Body of pancreas (tissue), 4 donors: ENCODE data around the gene PGGT1B. TPM values are rescaled to one million over a fixed set of nuclear protein-coding genes. Genes with fewer than 3 reads are reported as not detected.
A peak's percentile ranks its signal among the peaks of the same experiment; 100 is the strongest.

Source experiments
- ATAC-seq: fragments of 150-250 bp; one replicate; pipeline ENCODE4 v1.9.1; 2016
- DNase-seq, 4 donors: peaks; one replicate each; pipeline ENCODE4 v3.0.0-alpha.2; 2019
- H3K27ac ChIP-seq, 4 donors: fragments of 200-600 bp; sonication (generic); 1 replicate in 3 of 4; 2 replicates in 1 of 4; pipeline versions ENCODE4 v1.5.1 to v1.6.1; 2016 to 2019; ENCODE audit warnings: mild to moderate bottlenecking in 1 of 4, mixed read lengths in 1 of 4, moderate library complexity in 1 of 4
- H3K27me3 ChIP-seq, 2 donors: fragments of 200-600 bp; sonication (generic); one replicate each; pipeline ENCODE4 v1.6.0; 2016; ENCODE audit warnings: mild to moderate bottlenecking in 1 of 2
- H3K36me3 ChIP-seq, 2 donors: fragments of 200-600 bp; sonication (generic); replicated peaks in 1 of 2; 2 replicates each; pipeline ENCODE4 v1.5.1; 2016; ENCODE audit warnings: low read depth in 2 of 2; ENCODE audit not compliant: insufficient read depth in 1 of 2
- H3K4me1 ChIP-seq: fragments of 200-600 bp; sonication (generic); one replicate; pipeline ENCODE4 v1.6.0; 2016
- H3K4me3 ChIP-seq, 2 donors: fragments of 200-600 bp; sonication (generic); 1 replicate in 1 of 2; 2 replicates in 1 of 2; pipeline ENCODE4 v1.5.1; 2016 to 2019
- H3K9me3 ChIP-seq, 3 donors: fragments of 200-600 bp; sonication (generic); 1 replicate in 2 of 3; 2 replicates in 1 of 3; pipeline ENCODE4 v1.5.1; 2016
- POLR2A ChIP-seq, 3 donors: fragments of 450-650 bp; IDR thresholded peaks; one replicate each; pipeline ENCODE4 v1.6.1; 2016; ENCODE audit warnings: antibody characterized with exemption in 3 of 3, mild to moderate bottlenecking in 2 of 3
- WGBS, 2 donors: methylation state at CpG; one replicate each; pipeline ENCODE4 v1.1.5; 2017; 5-methylcytosine and 5-hydroxymethylcytosine counted together
- intact Hi-C: fragments of 100-400 bp; cut with DNase I; formaldehyde crosslinking; loops from one replicate; pipeline ENCODE4 v1.15.1; 2023
- total RNA-seq, 2 donors: library from RNA; depleted of rRNA; stranded (reverse); fragments of >200 nt; gene quantifications; one replicate each; pipeline ENCODE4 v1.1.0, GENCODE V29; 2016
- TF ChIP-seq, protein P1 (sequence below), 7 experiments: fragments of 450-650 bp in 4 of 7; fragments of 200-600 bp in 3 of 7; sonication (generic) in 3 of 7; IDR thresholded peaks; one replicate each; pipeline ENCODE4 v1.5.1; 2016 to 2019; ENCODE audit warnings: antibody characterized with exemption in 7 of 7

PGGT1B gene
- total RNA-seq, 2 donors from 2014 or later: 5.6 to 10.9 TPM

- Histone ChIP-seq H3K9me3 (no peaks in the 10 kb centered on the region), H3K4me3 (no peak overlapping the region), H3K27me3 (no peaks in the 10 kb centered on the region), H3K27ac (no peak overlapping the region), H3K36me3 (no peaks in the 10 kb centered on the region), H3K4me1 (peaks cover 14% of the 10 kb centered on the region)
- no peak for ATAC-seq
- 94 to 97% methylated on average over 13 of the region's 13 CpGs for WGBS, 2 donors
- intact Hi-C loops: no loop called here
- TF ChIP-seq, protein P1, sequence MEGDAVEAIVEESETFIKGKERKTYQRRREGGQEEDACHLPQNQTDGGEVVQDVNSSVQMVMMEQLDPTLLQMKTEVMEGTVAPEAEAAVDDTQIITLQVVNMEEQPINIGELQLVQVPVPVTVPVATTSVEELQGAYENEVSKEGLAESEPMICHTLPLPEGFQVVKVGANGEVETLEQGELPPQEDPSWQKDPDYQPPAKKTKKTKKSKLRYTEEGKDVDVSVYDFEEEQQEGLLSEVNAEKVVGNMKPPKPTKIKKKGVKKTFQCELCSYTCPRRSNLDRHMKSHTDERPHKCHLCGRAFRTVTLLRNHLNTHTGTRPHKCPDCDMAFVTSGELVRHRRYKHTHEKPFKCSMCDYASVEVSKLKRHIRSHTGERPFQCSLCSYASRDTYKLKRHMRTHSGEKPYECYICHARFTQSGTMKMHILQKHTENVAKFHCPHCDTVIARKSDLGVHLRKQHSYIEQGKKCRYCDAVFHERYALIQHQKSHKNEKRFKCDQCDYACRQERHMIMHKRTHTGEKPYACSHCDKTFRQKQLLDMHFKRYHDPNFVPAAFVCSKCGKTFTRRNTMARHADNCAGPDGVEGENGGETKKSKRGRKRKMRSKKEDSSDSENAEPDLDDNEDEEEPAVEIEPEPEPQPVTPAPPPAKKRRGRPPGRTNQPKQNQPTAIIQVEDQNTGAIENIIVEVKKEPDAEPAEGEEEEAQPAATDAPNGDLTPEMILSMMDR (IDR thresholded peaks at IDR 0.05): no peak
- TF ChIP-seq POLR2A (IDR thresholded peaks at IDR 0.05): no peak
- DNase-seq: no peak
Observed at GRCh38 chr5:115265220-115265619, 2.5 kb upstream of the PGGT1B start.

DNA sequence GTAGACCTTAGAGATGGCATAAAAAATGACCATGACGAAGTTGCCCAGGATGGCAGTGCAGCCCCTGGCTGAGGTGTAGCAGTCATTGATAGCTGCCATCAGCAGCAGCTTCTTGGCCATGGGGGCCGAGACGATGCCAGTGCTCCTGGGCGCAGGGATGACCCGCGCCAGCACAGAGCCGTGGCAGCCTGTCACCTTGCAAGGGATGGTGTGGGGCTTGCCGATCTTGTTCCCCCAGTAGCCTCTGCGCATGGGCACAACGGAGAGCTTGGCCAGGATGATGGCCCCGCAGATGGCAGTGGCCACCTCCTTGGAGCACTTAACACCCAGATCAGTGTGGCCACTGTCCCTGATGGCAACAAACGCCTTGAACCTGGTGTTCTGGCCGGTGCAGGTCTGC is 2.1 kb upstream of the PGGT1B start:
- no peak for DNase-seq
- no peaks in the 10 kb centered on the region for H3K9me3 ChIP-seq
- no peak overlapping the region for H3K27ac ChIP-seq
- TF ChIP-seq POLR2A (IDR thresholded peaks at IDR 0.05): no peak
- TF ChIP-seq, protein P1 (IDR thresholded peaks at IDR 0.05): no peak
- H3K27me3 ChIP-seq: no peaks in the 10 kb centered on the region
- 98 to 100% methylated on average over 1 to 13 of the region's 13 CpGs for WGBS, 2 donors
- no peak overlapping the region for H3K4me3 ChIP-seq
- H3K36me3 ChIP-seq: no peaks in the 10 kb centered on the region
- ATAC-seq: no peak
- H3K4me1 ChIP-seq: peaks cover 14% of the 10 kb centered on the region
- intact Hi-C loops: no loop called here

GRCh38 chr5:115263078-115263380 is 352 bp upstream of the PGGT1B start:
- Histone ChIP-seq H3K4me1 (peaks cover 14% of the 10 kb centered on the region), H3K4me3 (peak overlapping the region in 1 of 2 donors; percentile 83), H3K27me3 (no peaks in the 10 kb centered on the region), H3K27ac (peak overlapping the region; percentile 63 to 82 (median 80)), H3K9me3 (no peaks in the 10 kb centered on the region), H3K36me3 (no peaks in the 10 kb centered on the region)
- no peak for ATAC-seq
- no peak for DNase-seq
- TF ChIP-seq, protein P1 (IDR thresholded peaks at IDR 0.05): peak in 1 of 7 experiments; percentile 0
- peak in 1 of 3 donors; percentile 19 for TF ChIP-seq POLR2A (IDR thresholded peaks at IDR 0.05)
- intact Hi-C loops: no loop called here
- WGBS, 2 donors: 34 to 35% methylated on average over 7 of the region's 7 CpGs

GRCh38 chr5:115262011-115262320 is 711 bp downstream of the PGGT1B start:
- Histone ChIP-seq H3K27me3 (no peaks in the 10 kb centered on the region), H3K4me1 (peaks cover 14% of the 10 kb centered on the region), H3K4me3 (peak overlapping the region; percentile 35 to 83), H3K9me3 (no peaks in the 10 kb centered on the region), H3K36me3 (no peaks in the 10 kb centered on the region), H3K27ac (peak overlapping the region in 2 of 4 donors; percentile 82)
- no peak for ATAC-seq
- WGBS, 2 donors: 2% methylated on average over 8 of the region's 8 CpGs
- intact Hi-C loops: no loop called here
- no peak for DNase-seq
- no peak for TF ChIP-seq POLR2A (IDR thresholded peaks at IDR 0.05)
- TF ChIP-seq, protein P1 (IDR thresholded peaks at IDR 0.05): no peak

DNA sequence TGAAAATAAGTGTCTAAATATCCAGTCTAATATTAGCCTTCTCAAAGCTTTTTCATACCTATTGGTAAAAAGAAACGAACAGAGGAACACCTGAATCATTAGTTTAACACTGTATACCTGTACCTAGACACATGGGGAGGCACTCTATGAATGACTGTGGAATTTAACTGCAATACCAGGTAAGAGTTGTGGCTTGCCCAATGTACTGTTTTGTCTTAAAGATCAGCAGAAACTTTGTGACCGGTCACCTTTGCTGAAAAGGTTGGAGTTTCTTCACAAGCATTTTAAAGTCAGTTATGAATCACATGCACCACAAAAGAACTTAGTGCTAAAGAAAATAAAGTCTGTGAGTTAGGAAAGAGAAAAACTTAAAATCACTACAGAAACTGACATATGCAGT is 2.4 kb downstream of the PGGT1B start:
- ATAC-seq (no peak), DNase-seq (no peak)
- Histone ChIP-seq H3K27me3 (no peaks in the 10 kb centered on the region), H3K27ac (no peak overlapping the region), H3K36me3 (no peaks in the 10 kb centered on the region), H3K9me3 (no peaks in the 10 kb centered on the region), H3K4me1 (peaks cover 27% of the 10 kb centered on the region), H3K4me3 (no peak overlapping the region)
- TF ChIP-seq, protein P1 (IDR thresholded peaks at IDR 0.05): no peak
- no peak for TF ChIP-seq POLR2A (IDR thresholded peaks at IDR 0.05)
- 82 to 85% methylated on average over 2 of the region's 2 CpGs for WGBS, 2 donors
- intact Hi-C loops: no loop called here
